Measurements from ENCODE around the gene KRT31. TPM values are rescaled to one million over a fixed set of nuclear protein-coding genes. Genes with fewer than 3 reads are reported as not detected.

Gene KRT31
- polyA plus RNA-seq, 1 donor from 2014 or later: not detected

- no peak overlapping the region for H3K9ac ChIP-seq (ENCODE audit: low read length)
- no peaks in the 10 kb centered on the region for H3K9me3 ChIP-seq (ENCODE audit: low read length)
- no peaks in the 10 kb centered on the region for H3K9me2 ChIP-seq (ENCODE audit: insufficient read depth, low read length)
- H3K27ac ChIP-seq (ENCODE audit: low read length): no peak overlapping the region
- H3K79me2 ChIP-seq (replicated peaks; ENCODE audit: insufficient read depth, low read length): no peaks in the 10 kb centered on the region
- no peaks in the 10 kb centered on the region for H3F3A ChIP-seq (ENCODE audit: insufficient read depth, low read length, poor library complexity, severe bottlenecking)
- H3K36me3 ChIP-seq (ENCODE audit: insufficient read depth, low read length): no peaks in the 10 kb centered on the region
- H3K4me2 ChIP-seq (ENCODE audit: low read length): no peak overlapping the region
- H2AFZ ChIP-seq (ENCODE audit: low read depth, low read length): no peak overlapping the region
- no peak for TF ChIP-seq TAF1 (IDR thresholded peaks at IDR 0.05; ENCODE audit: low read depth)
- no peak for TF ChIP-seq EP300 (conservative IDR thresholded peaks at IDR 0.05; ENCODE audit: poor library complexity, severe bottlenecking)
- TF ChIP-seq, protein P1, sequence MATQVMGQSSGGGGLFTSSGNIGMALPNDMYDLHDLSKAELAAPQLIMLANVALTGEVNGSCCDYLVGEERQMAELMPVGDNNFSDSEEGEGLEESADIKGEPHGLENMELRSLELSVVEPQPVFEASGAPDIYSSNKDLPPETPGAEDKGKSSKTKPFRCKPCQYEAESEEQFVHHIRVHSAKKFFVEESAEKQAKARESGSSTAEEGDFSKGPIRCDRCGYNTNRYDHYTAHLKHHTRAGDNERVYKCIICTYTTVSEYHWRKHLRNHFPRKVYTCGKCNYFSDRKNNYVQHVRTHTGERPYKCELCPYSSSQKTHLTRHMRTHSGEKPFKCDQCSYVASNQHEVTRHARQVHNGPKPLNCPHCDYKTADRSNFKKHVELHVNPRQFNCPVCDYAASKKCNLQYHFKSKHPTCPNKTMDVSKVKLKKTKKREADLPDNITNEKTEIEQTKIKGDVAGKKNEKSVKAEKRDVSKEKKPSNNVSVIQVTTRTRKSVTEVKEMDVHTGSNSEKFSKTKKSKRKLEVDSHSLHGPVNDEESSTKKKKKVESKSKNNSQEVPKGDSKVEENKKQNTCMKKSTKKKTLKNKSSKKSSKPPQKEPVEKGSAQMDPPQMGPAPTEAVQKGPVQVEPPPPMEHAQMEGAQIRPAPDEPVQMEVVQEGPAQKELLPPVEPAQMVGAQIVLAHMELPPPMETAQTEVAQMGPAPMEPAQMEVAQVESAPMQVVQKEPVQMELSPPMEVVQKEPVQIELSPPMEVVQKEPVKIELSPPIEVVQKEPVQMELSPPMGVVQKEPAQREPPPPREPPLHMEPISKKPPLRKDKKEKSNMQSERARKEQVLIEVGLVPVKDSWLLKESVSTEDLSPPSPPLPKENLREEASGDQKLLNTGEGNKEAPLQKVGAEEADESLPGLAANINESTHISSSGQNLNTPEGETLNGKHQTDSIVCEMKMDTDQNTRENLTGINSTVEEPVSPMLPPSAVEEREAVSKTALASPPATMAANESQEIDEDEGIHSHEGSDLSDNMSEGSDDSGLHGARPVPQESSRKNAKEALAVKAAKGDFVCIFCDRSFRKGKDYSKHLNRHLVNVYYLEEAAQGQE (IDR thresholded peaks at IDR 0.05; ENCODE audit: borderline replicate concordance): no peak
- no peak for TF ChIP-seq SMC3 (conservative IDR thresholded peaks at IDR 0.05; ENCODE audit: poor library complexity)
- TF ChIP-seq MXI1 (conservative IDR thresholded peaks at IDR 0.05; ENCODE audit: poor library complexity, severe bottlenecking): no peak
- TF ChIP-seq CTCF (IDR thresholded peaks at IDR 0.05; ENCODE audit: poor library complexity, severe bottlenecking): no peak
- no peak for TF ChIP-seq POLR2AphosphoS5 (IDR thresholded peaks at IDR 0.05)
- no peak for TF ChIP-seq EZH2 (IDR thresholded peaks at IDR 0.05; ENCODE audit: borderline replicate concordance, insufficient read depth, low read length, poor library complexity, severe bottlenecking)
- no peak for TF ChIP-seq RAD21 (conservative IDR thresholded peaks at IDR 0.05)
- no peaks in the 10 kb centered on the region for H4K20me1 ChIP-seq (ENCODE audit: insufficient read depth)
- no peak overlapping the region for H3K4me3 ChIP-seq (ENCODE audit: low read length)
- no peaks in the 10 kb centered on the region for H3K27me3 ChIP-seq (ENCODE audit: insufficient read depth, low read depth, low read length)
Observed at GRCh38 chr17:41434415-41434814, 37.0 kb upstream of the KRT31 start.

- no peaks in the 10 kb centered on the region for H3K79me2 ChIP-seq (replicated peaks; ENCODE audit: insufficient read depth, low read length)
- no peak overlapping the region for H3K4me3 ChIP-seq (ENCODE audit: low read length)
- TF ChIP-seq TAF1 (IDR thresholded peaks at IDR 0.05; ENCODE audit: low read depth) (no peak), EP300 (conservative IDR thresholded peaks at IDR 0.05; ENCODE audit: poor library complexity, severe bottlenecking) (no peak), POLR2AphosphoS5 (IDR thresholded peaks at IDR 0.05) (no peak), MXI1 (conservative IDR thresholded peaks at IDR 0.05; ENCODE audit: poor library complexity, severe bottlenecking) (no peak), RAD21 (conservative IDR thresholded peaks at IDR 0.05) (no peak), SMC3 (conservative IDR thresholded peaks at IDR 0.05; ENCODE audit: poor library complexity) (no peak), EZH2 (IDR thresholded peaks at IDR 0.05; ENCODE audit: borderline replicate concordance, insufficient read depth, low read length, poor library complexity, severe bottlenecking) (no peak)
- TF ChIP-seq, protein P1 (IDR thresholded peaks at IDR 0.05; ENCODE audit: borderline replicate concordance): no peak
- H2AFZ ChIP-seq (ENCODE audit: low read depth, low read length): no peak overlapping the region
- no peaks in the 10 kb centered on the region for H3F3A ChIP-seq (ENCODE audit: insufficient read depth, low read length, poor library complexity, severe bottlenecking)
- no peaks in the 10 kb centered on the region for H3K9me2 ChIP-seq (ENCODE audit: insufficient read depth, low read length)
- no peak overlapping the region for H3K9ac ChIP-seq (ENCODE audit: low read length)
- H4K20me1 ChIP-seq (ENCODE audit: insufficient read depth): no peaks in the 10 kb centered on the region
- no peak overlapping the region for H3K27ac ChIP-seq (ENCODE audit: low read length)
- H3K27me3 ChIP-seq (ENCODE audit: insufficient read depth, low read depth, low read length): no peaks in the 10 kb centered on the region
- no peaks in the 10 kb centered on the region for H3K36me3 ChIP-seq (ENCODE audit: insufficient read depth, low read length)
- H3K4me2 ChIP-seq (ENCODE audit: low read length): no peak overlapping the region
- H3K9me3 ChIP-seq (ENCODE audit: low read length): no peaks in the 10 kb centered on the region
Observed at GRCh38 chr17:41434005-41434404, 36.6 kb upstream of the KRT31 start.

Measured in neural cell (in vitro differentiated cells).